K562 (cell line): ENCODE data around the gene TMEM81. TPM values are rescaled to one million over a fixed set of nuclear protein-coding genes. Genes with fewer than 3 reads are reported as not detected.
A peak's percentile ranks its signal among the peaks of the same experiment; 100 is the strongest.

ENCODE experiments used
- ARID2 ChIP-seq: fragments of 450-650 bp; IDR thresholded peaks from 2 replicates; pipeline ENCODE4 v1.6.1; 2017; ENCODE audit warnings: antibody characterized with exemption, mild to moderate bottlenecking
- GATAD2A ChIP-seq: fragments of 450-650 bp; IDR thresholded peaks from 2 replicates; pipeline ENCODE4 v1.6.1; 2017
- GTF2E2 ChIP-seq: fragments of 200-800 bp; sonication (Bioruptor generic); IDR thresholded peaks from 2 replicates; pipeline ENCODE4 v1.6.1; 2016; ENCODE audit warnings: missing genetic modification characterization, missing compliant biosample characterization
- HSF4 ChIP-seq: fragments of 250-450 bp; sonication (Bioruptor Pico); IDR thresholded peaks from 2 replicates; pipeline ENCODE4 v2.1.2; 2022; ENCODE audit warnings: mild to moderate bottlenecking, moderate library complexity, borderline replicate concordance
- NR2C1 ChIP-seq, 2 experiments: fragments of 450-650 bp; IDR thresholded peaks; 2 replicates each; pipeline ENCODE4 v1.6.1; 2017; ENCODE audit warnings: mild to moderate bottlenecking in 2 of 2, antibody characterized with exemption in 1 of 2, inconsistent platforms in 1 of 2, missing compliant biosample characterization in 1 of 2, missing genetic modification characterization in 1 of 2
- RBFOX2 ChIP-seq: fragments of 200-400 bp; formaldehyde crosslinking; IDR thresholded peaks from 2 replicates; pipeline ENCODE4 v1.6.1; 2017; ENCODE audit warnings: low read depth, mild to moderate bottlenecking, low read length, moderate library complexity
- ZNF140 ChIP-seq: fragments of 250-450 bp; sonication (Bioruptor Pico); IDR thresholded peaks from 2 replicates; pipeline ENCODE4 v1.8.0; 2021; ENCODE audit warnings: moderate library complexity, mild to moderate bottlenecking, inconsistent platforms
- ZNF253 ChIP-seq: fragments of 250-450 bp; sonication (Bioruptor Pico); conservative IDR thresholded peaks from 2 replicates; pipeline ENCODE4 v1.6.1; 2021; ENCODE audit warnings: mild to moderate bottlenecking
- ZNF354B ChIP-seq: fragments of 250-450 bp; sonication (Bioruptor Pico); IDR thresholded peaks from 2 replicates; pipeline ENCODE4 v1.4.0; 2020
- ZNF766 ChIP-seq: fragments of 200-800 bp; sonication (Bioruptor generic); conservative IDR thresholded peaks from 2 replicates; pipeline ENCODE4 v1.6.1; 2016; ENCODE audit warnings: missing genetic modification characterization, missing compliant biosample characterization
- polyA plus RNA-seq, 8 experiments: library from polyadenylated mRNA; depleted of rRNA in 4 of 8; stranded (reverse) in 5 of 8; unstranded in 3 of 8; fragments of >200 nt; fragmentation: Nextera tagmentation in 2 of 8; fragmentation: Illumina TruSeq in 1 of 8; extraction: Ambion mirVana in 2 of 8; extraction: Trizol in 1 of 8; gene quantifications; 2 replicates each; pipeline versions ENCODE4 v1.2.1 to v1.2.3, GENCODE V29; 2011 to 2014; ENCODE audit warnings: inconsistent platforms in 1 of 8, missing spikeins in 1 of 8
- total RNA-seq, 7 experiments: library from RNA; depleted of rRNA in 6 of 7; stranded (reverse); fragments of >200 nt in 6 of 7; fragmentation: Illumina TruSeq in 2 of 7; extraction: Trizol in 2 of 7; gene quantifications; 2 replicates each; pipeline versions ENCODE4 v1.2.1 to v1.2.3, GENCODE V29; 2011 to 2021; ENCODE audit warnings: low replicate concordance in 1 of 7
- TF ChIP-seq, protein P1 (sequence below), 2 experiments: fragments of 450-650 bp in 1 of 2; sonication (generic) in 1 of 2; formaldehyde crosslinking in 1 of 2; IDR thresholded peaks; 2 replicates each; pipeline versions ENCODE4 v1.7.1 to v1.9.0; 2016 to 2022; ENCODE audit warnings: inconsistent platforms in 1 of 2, mild to moderate bottlenecking in 1 of 2, missing genetic modification reagents in 1 of 2
- TF ChIP-seq, protein P2 (sequence below): sonication (generic); formaldehyde crosslinking; IDR thresholded peaks from 2 replicates; pipeline ENCODE4 v1.8.1; 2023; ENCODE audit warnings: mild to moderate bottlenecking, missing genetic modification reagents, moderate library complexity
- TF ChIP-seq, protein P3 (sequence below): fragments of 250-450 bp; sonication (Bioruptor Pico); IDR thresholded peaks from 2 replicates; pipeline ENCODE4 v1.4.0; 2020; ENCODE audit warnings: mild to moderate bottlenecking, moderate library complexity

TMEM81 gene
- total and polyA plus RNA-seq, 9 of the 15 experiments (the other 6 are each of a cell fraction or from before 2014, with no cell fraction given) = 3.2 to 6.1 (median 4.4) TPM

DNA sequence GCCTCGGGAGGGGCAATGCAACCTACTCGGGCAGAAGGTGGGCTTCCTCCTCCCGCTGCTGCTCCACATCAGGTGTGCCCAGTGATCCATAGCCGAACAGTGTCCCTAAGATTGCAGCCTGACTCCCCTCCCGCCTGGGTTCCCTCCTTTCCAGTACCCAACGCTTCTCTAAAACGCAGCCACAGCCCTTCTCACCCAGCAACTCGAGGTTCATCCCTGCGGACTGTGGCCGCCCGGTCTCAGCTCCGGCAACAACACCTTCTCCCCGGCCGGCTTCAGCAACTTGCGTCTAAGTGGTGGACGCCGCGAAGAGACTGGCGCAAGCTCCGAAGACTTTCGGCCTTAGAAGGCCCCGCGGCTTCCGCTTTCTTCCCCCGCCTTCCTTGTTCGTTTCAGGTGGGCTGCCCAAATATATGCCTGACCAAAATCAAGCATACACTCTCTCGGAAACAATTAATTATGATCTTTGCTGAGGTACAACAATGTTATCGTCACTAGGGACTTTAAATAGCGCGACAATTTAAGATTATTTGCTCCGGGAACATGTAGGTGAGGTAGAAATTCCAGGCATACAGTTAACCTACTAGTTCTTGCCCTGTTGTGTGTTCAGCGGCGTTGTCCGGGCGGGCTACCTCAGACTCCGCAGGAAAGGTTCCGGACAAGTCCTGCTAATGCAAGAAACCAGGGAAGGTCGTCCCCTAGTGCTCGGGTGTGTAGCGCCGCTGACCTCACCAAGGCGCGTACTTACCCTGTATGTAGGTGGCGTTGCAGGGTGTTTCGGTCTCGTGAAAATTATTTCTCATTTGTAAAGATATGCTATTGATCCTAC is 37.6 kb upstream of the TMEM81 start, which contains the start of gene RBBP5 (continued):
- TF ChIP-seq GATAD2A (peak; percentile 95; the same call in 1 of the 2 replicates), NR2C1 (IDR thresholded peaks at IDR 0.05) (peak; percentile 89), NR2C1 (tag; IDR thresholded peaks at IDR 0.05) (peak; percentile 95), ARID2 (peak; percentile 38; the same call in 1 of the 2 replicates), ZNF253 (CRISPR knock-in tag) (no peak), ZNF140 (CRISPR knock-in tag) (no peak), ZNF354B (CRISPR knock-in tag) (peak; percentile 56), HSF4 (CRISPR knock-in tag) (no peak; the same call in 1 of the 2 replicates), GTF2E2 (tag) (peak; percentile 89), ZNF766 (CRISPR knock-in tag) (peak; percentile 96), RBFOX2 (peak; percentile 96)
- TF ChIP-seq, protein P1, sequence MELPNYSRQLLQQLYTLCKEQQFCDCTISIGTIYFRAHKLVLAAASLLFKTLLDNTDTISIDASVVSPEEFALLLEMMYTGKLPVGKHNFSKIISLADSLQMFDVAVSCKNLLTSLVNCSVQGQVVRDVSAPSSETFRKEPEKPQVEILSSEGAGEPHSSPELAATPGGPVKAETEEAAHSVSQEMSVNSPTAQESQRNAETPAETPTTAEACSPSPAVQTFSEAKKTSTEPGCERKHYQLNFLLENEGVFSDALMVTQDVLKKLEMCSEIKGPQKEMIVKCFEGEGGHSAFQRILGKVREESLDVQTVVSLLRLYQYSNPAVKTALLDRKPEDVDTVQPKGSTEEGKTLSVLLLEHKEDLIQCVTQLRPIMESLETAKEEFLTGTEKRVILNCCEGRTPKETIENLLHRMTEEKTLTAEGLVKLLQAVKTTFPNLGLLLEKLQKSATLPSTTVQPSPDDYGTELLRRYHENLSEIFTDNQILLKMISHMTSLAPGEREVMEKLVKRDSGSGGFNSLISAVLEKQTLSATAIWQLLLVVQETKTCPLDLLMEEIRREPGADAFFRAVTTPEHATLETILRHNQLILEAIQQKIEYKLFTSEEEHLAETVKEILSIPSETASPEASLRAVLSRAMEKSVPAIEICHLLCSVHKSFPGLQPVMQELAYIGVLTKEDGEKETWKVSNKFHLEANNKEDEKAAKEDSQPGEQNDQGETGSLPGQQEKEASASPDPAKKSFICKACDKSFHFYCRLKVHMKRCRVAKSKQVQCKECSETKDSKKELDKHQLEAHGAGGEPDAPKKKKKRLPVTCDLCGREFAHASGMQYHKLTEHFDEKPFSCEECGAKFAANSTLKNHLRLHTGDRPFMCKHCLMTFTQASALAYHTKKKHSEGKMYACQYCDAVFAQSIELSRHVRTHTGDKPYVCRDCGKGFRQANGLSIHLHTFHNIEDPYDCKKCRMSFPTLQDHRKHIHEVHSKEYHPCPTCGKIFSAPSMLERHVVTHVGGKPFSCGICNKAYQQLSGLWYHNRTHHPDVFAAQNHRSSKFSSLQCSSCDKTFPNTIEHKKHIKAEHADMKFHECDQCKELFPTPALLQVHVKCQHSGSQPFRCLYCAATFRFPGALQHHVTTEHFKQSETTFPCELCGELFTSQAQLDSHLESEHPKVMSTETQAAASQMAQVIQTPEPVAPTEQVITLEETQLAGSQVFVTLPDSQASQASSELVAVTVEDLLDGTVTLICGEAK (IDR thresholded peaks at IDR 0.05) = peak; percentile 98
- TF ChIP-seq, protein P1 (CRISPR knock-in tag; IDR thresholded peaks at IDR 0.05) = no peak
- TF ChIP-seq, protein P2, sequence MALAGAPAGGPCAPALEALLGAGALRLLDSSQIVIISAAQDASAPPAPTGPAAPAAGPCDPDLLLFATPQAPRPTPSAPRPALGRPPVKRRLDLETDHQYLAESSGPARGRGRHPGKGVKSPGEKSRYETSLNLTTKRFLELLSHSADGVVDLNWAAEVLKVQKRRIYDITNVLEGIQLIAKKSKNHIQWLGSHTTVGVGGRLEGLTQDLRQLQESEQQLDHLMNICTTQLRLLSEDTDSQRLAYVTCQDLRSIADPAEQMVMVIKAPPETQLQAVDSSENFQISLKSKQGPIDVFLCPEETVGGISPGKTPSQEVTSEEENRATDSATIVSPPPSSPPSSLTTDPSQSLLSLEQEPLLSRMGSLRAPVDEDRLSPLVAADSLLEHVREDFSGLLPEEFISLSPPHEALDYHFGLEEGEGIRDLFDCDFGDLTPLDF (CRISPR knock-in tag) = peak; percentile 94; the same call in 1 of the 2 replicates
- TF ChIP-seq, protein P3, sequence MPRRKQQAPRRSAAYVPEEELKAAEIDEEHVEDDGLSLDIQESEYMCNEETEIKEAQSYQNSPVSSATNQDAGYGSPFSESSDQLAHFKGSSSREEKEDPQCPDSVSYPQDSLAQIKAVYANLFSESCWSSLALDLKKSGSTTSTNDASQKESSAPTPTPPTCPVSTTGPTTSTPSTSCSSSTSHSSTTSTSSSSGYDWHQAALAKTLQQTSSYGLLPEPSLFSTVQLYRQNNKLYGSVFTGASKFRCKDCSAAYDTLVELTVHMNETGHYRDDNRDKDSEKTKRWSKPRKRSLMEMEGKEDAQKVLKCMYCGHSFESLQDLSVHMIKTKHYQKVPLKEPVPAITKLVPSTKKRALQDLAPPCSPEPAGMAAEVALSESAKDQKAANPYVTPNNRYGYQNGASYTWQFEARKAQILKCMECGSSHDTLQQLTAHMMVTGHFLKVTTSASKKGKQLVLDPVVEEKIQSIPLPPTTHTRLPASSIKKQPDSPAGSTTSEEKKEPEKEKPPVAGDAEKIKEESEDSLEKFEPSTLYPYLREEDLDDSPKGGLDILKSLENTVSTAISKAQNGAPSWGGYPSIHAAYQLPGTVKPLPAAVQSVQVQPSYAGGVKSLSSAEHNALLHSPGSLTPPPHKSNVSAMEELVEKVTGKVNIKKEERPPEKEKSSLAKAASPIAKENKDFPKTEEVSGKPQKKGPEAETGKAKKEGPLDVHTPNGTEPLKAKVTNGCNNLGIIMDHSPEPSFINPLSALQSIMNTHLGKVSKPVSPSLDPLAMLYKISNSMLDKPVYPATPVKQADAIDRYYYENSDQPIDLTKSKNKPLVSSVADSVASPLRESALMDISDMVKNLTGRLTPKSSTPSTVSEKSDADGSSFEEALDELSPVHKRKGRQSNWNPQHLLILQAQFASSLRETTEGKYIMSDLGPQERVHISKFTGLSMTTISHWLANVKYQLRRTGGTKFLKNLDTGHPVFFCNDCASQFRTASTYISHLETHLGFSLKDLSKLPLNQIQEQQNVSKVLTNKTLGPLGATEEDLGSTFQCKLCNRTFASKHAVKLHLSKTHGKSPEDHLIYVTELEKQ (CRISPR knock-in tag) = no peak
